ENCODE measurements around the gene PATJ.

PATJ gene

GRCh38 chr1:62071695-62072094 is 329.4 kb downstream of the PATJ start:
- Histone ChIP-seq H3K27ac (no peak overlapping the region), H3K9ac (ENCODE audit: insufficient read length) (no peak overlapping the region), H3K36me3 (ENCODE audit: insufficient read depth, low read length) (no peaks in the 10 kb centered on the region), H3K4me3 (no peak overlapping the region), H3K9me3 (ENCODE audit: low read depth, low read length) (no peaks in the 10 kb centered on the region)
- DNase-seq (ENCODE audit: low read depth, low spot score) = no peak
- TF ChIP-seq FOXP2 (optimal IDR thresholded peaks at IDR 0.05; ENCODE audit: control extremely low read depth, extremely low read length, insufficient read depth) (no peak), POLR2AphosphoS5 (IDR thresholded peaks at IDR 0.05; ENCODE audit: borderline replicate concordance, low read depth, low read length) (no peak), EZH2 (IDR thresholded peaks at IDR 0.05) (no peak)

GRCh38 chr1:62076286-62076685 is 334.0 kb downstream of the PATJ start:
- no peaks in the 10 kb centered on the region for H3K9me3 ChIP-seq (ENCODE audit: low read depth, low read length)
- no peaks in the 10 kb centered on the region for H3K36me3 ChIP-seq (ENCODE audit: insufficient read depth, low read length)
- TF ChIP-seq POLR2AphosphoS5 (IDR thresholded peaks at IDR 0.05; ENCODE audit: borderline replicate concordance, low read depth, low read length) (no peak), EZH2 (IDR thresholded peaks at IDR 0.05) (no peak), FOXP2 (optimal IDR thresholded peaks at IDR 0.05; ENCODE audit: control extremely low read depth, extremely low read length, insufficient read depth) (no peak)
- H3K4me3 ChIP-seq = no peak overlapping the region
- no peak overlapping the region for H3K27ac ChIP-seq
- no peak for DNase-seq (ENCODE audit: low read depth, low spot score)
- H3K9ac ChIP-seq (ENCODE audit: insufficient read length) = no peak overlapping the region

GRCh38 chr1:62077821-62078220 is 335.5 kb downstream of the PATJ start:
- H3K9ac ChIP-seq (ENCODE audit: insufficient read length) = no peak overlapping the region
- no peak overlapping the region for H3K4me3 ChIP-seq
- no peaks in the 10 kb centered on the region for H3K36me3 ChIP-seq (ENCODE audit: insufficient read depth, low read length)
- TF ChIP-seq FOXP2 (optimal IDR thresholded peaks at IDR 0.05; ENCODE audit: control extremely low read depth, extremely low read length, insufficient read depth) (no peak), EZH2 (IDR thresholded peaks at IDR 0.05) (no peak), POLR2AphosphoS5 (IDR thresholded peaks at IDR 0.05; ENCODE audit: borderline replicate concordance, low read depth, low read length) (no peak)
- no peak overlapping the region for H3K27ac ChIP-seq
- DNase-seq (ENCODE audit: low read depth, low spot score) = no peak
- no peaks in the 10 kb centered on the region for H3K9me3 ChIP-seq (ENCODE audit: low read depth, low read length)

GRCh38 chr1:62082456-62083363 is 340.4 kb downstream of the PATJ start:
- no peak for DNase-seq (ENCODE audit: low read depth, low spot score)
- Histone ChIP-seq H3K36me3 (ENCODE audit: insufficient read depth, low read length) (no peaks in the 10 kb centered on the region), H3K27ac (no peak overlapping the region), H3K4me3 (no peak overlapping the region), H3K9ac (ENCODE audit: insufficient read length) (no peak overlapping the region), H3K9me3 (ENCODE audit: low read depth, low read length) (no peaks in the 10 kb centered on the region)
- TF ChIP-seq POLR2AphosphoS5 (IDR thresholded peaks at IDR 0.05; ENCODE audit: borderline replicate concordance, low read depth, low read length) (no peak), FOXP2 (optimal IDR thresholded peaks at IDR 0.05; ENCODE audit: control extremely low read depth, extremely low read length, insufficient read depth) (no peak), EZH2 (IDR thresholded peaks at IDR 0.05) (no peak)

- H3K36me3 ChIP-seq (ENCODE audit: insufficient read depth, low read length) = no peaks in the 10 kb centered on the region
- no peaks in the 10 kb centered on the region for H3K9me3 ChIP-seq (ENCODE audit: low read depth, low read length)
- no peak for DNase-seq (ENCODE audit: low read depth, low spot score)
- no peak overlapping the region for H3K27ac ChIP-seq
- TF ChIP-seq POLR2AphosphoS5 (IDR thresholded peaks at IDR 0.05; ENCODE audit: borderline replicate concordance, low read depth, low read length) (no peak), FOXP2 (optimal IDR thresholded peaks at IDR 0.05; ENCODE audit: control extremely low read depth, extremely low read length, insufficient read depth) (no peak), EZH2 (IDR thresholded peaks at IDR 0.05) (no peak)
- no peak overlapping the region for H3K9ac ChIP-seq (ENCODE audit: insufficient read length)
- H3K4me3 ChIP-seq = no peak overlapping the region
Observed at GRCh38 chr1:62084310-62084890, 342.1 kb downstream of the PATJ start.

- Histone ChIP-seq H3K4me3 (no peak overlapping the region), H3K9me3 (ENCODE audit: low read depth, low read length) (no peaks in the 10 kb centered on the region), H3K36me3 (ENCODE audit: insufficient read depth, low read length) (no peaks in the 10 kb centered on the region), H3K9ac (ENCODE audit: insufficient read length) (no peak overlapping the region), H3K27ac (no peak overlapping the region)
- TF ChIP-seq EZH2 (IDR thresholded peaks at IDR 0.05) = no peak
- no peak for TF ChIP-seq POLR2AphosphoS5 (IDR thresholded peaks at IDR 0.05; ENCODE audit: borderline replicate concordance, low read depth, low read length)
- no peak for TF ChIP-seq FOXP2 (optimal IDR thresholded peaks at IDR 0.05; ENCODE audit: control extremely low read depth, extremely low read length, insufficient read depth)
- DNase-seq (ENCODE audit: low read depth, low spot score) = no peak
Observed at GRCh38 chr1:62088439-62088838, 346.2 kb downstream of the PATJ start.

GRCh38 chr1:62089570-62089969 is 347.3 kb downstream of the PATJ start:
- DNase-seq (ENCODE audit: low read depth, low spot score) = no peak
- no peak overlapping the region for H3K9ac ChIP-seq (ENCODE audit: insufficient read length)
- H3K27ac ChIP-seq = no peak overlapping the region
- H3K36me3 ChIP-seq (ENCODE audit: insufficient read depth, low read length) = no peaks in the 10 kb centered on the region
- no peak for TF ChIP-seq EZH2 (IDR thresholded peaks at IDR 0.05)
- no peak for TF ChIP-seq POLR2AphosphoS5 (IDR thresholded peaks at IDR 0.05; ENCODE audit: borderline replicate concordance, low read depth, low read length)
- TF ChIP-seq FOXP2 (optimal IDR thresholded peaks at IDR 0.05; ENCODE audit: control extremely low read depth, extremely low read length, insufficient read depth) = no peak
- no peaks in the 10 kb centered on the region for H3K9me3 ChIP-seq (ENCODE audit: low read depth, low read length)
- no peak overlapping the region for H3K4me3 ChIP-seq

- TF ChIP-seq POLR2AphosphoS5 (IDR thresholded peaks at IDR 0.05; ENCODE audit: borderline replicate concordance, low read depth, low read length) (no peak), EZH2 (IDR thresholded peaks at IDR 0.05) (no peak), FOXP2 (optimal IDR thresholded peaks at IDR 0.05; ENCODE audit: control extremely low read depth, extremely low read length, insufficient read depth) (no peak)
- Histone ChIP-seq H3K4me3 (no peak overlapping the region), H3K36me3 (ENCODE audit: insufficient read depth, low read length) (no peaks in the 10 kb centered on the region), H3K9ac (ENCODE audit: insufficient read length) (no peak overlapping the region), H3K9me3 (ENCODE audit: low read depth, low read length) (no peaks in the 10 kb centered on the region), H3K27ac (no peak overlapping the region)
- DNase-seq (ENCODE audit: low read depth, low spot score) = no peak
Observed at GRCh38 chr1:62090016-62090415, 347.7 kb downstream of the PATJ start.
